ENCODE data around the gene MAGEF1. TPM values are rescaled to one million over a fixed set of nuclear protein-coding genes. Genes with fewer than 3 reads are reported as not detected.

The MAGEF1 gene
- total RNA-seq, 1 donor from 2014 or later, result 46.9 TPM

GRCh38 chr3:184693011-184693975, 18.6 kb downstream of the MAGEF1 start:
- no peak for FAIRE-seq

GRCh38 chr3:184691397-184692231, 20.2 kb downstream of the MAGEF1 start:
- FAIRE-seq, result no peak
- no peak for DNase-seq (ENCODE audit: low spot score in 2 of 2)

More at GRCh38 chr3:184693011-184693975, 18.6 kb downstream of the MAGEF1 start:
- no peak for DNase-seq (ENCODE audit: low spot score in 2 of 2)

- no peak for FAIRE-seq
Observed at GRCh38 chr3:184690192-184690883, 21.5 kb downstream of the MAGEF1 start.

GRCh38 chr3:184688882-184689271, 23.0 kb downstream of the MAGEF1 start:
- DNase-seq (ENCODE audit: low spot score in 2 of 2) (no peak), FAIRE-seq (no peak)

More at GRCh38 chr3:184690192-184690883, 21.5 kb downstream of the MAGEF1 start:
- DNase-seq (ENCODE audit: low spot score in 2 of 2), result no peak

GRCh38 chr3:184688251-184688881, 23.5 kb downstream of the MAGEF1 start:
- no peak for FAIRE-seq
- DNase-seq (ENCODE audit: low spot score in 2 of 2), result no peak

GRCh38 chr3:184687363-184688015, 24.4 kb downstream of the MAGEF1 start:
- DNase-seq (ENCODE audit: low spot score in 2 of 2) (no peak), FAIRE-seq (no peak)

- no peak for DNase-seq (ENCODE audit: low spot score in 2 of 2)
- no peak for FAIRE-seq
Observed at GRCh38 chr3:184685646-184686045, 26.2 kb downstream of the MAGEF1 start.

- no peak for DNase-seq (ENCODE audit: low spot score in 2 of 2)
- FAIRE-seq, result no peak
Observed at GRCh38 chr3:184685055-184685454, 26.8 kb downstream of the MAGEF1 start.

GRCh38 chr3:184683900-184684560, 27.8 kb downstream of the MAGEF1 start:
- FAIRE-seq, result no peak
- no peak for DNase-seq (ENCODE audit: low spot score in 2 of 2)

GRCh38 chr3:184683234-184683633, 28.6 kb downstream of the MAGEF1 start:
- FAIRE-seq (no peak), DNase-seq (ENCODE audit: low spot score in 2 of 2) (no peak)

- FAIRE-seq (no peak), DNase-seq (ENCODE audit: low spot score in 2 of 2) (no peak)
Observed at GRCh38 chr3:184682671-184683070, 29.2 kb downstream of the MAGEF1 start.

- no peak for FAIRE-seq
- no peak for DNase-seq (ENCODE audit: low spot score in 2 of 2)
Observed at GRCh38 chr3:184680385-184681345, 31.2 kb downstream of the MAGEF1 start.

GRCh38 chr3:184679056-184679816, 32.6 kb downstream of the MAGEF1 start:
- no peak for FAIRE-seq
- no peak for DNase-seq (ENCODE audit: low spot score in 2 of 2)

GRCh38 chr3:184678317-184679055, 33.4 kb downstream of the MAGEF1 start:
- FAIRE-seq (no peak), DNase-seq (ENCODE audit: low spot score in 2 of 2) (no peak)

- no peak for DNase-seq (ENCODE audit: low spot score in 2 of 2)
- no peak for FAIRE-seq
Observed at GRCh38 chr3:184677344-184678316, 34.2 kb downstream of the MAGEF1 start.
